HCT116 (cell line): Measurements from ENCODE around the gene ILF2. TPM values are rescaled to one million over a fixed set of nuclear protein-coding genes. Genes with fewer than 3 reads are reported as not detected.

Experiments
- ATAC-seq: fragments of 200-7000 bp; cut with Tn5 transposase; 2 replicates; pipeline ENCODE4 v1.9.1; 2020; ENCODE audit warnings: mild to moderate bottlenecking, moderate library complexity
- BruUV-seq: library from RNA; stranded (reverse); fragments of 400-500 nt; replicated peaks from 2 replicates; lab custom pipeline; 2021; lab: Mats Ljungman, UMichigan
- CTCF ChIA-PET: fragments of 300-600 bp; sonication (Branson Sonifier 250); formaldehyde crosslinking; loops from one replicate; lab custom pipeline; 2021; ENCODE audit warnings: antibody characterized with exemption; lab: Charles Lee
- POLR2A ChIA-PET: fragments of 300-600, 350-600 bp; sonication (Branson Sonifier 250); formaldehyde crosslinking; loops from one replicate; lab custom pipeline; 2021; ENCODE audit warnings: antibody characterized with exemption; lab: Charles Lee
- RAD21 ChIA-PET, 2 experiments: fragments of 300-600 bp; sonication (Branson Sonifier 250); formaldehyde crosslinking; loops; one replicate each; lab custom pipeline; 2023; ENCODE audit warnings: low total read pairs in 2 of 2; ENCODE audit not compliant: uncharacterized antibody in 2 of 2, unreplicated experiment in 2 of 2, low non-redundant PET in 1 of 2; lab: Charles Lee
- DNase-seq: peaks from one replicate; pipeline ENCODE4 v3.0.0-alpha.2; 2010; ENCODE audit warnings: low read depth, low spot score
- H2AFZ ChIP-seq: fragments of 200-600 bp; shearing (Covaris generic), sonication (generic); 2 replicates; pipeline ENCODE4 v1.6.1; 2017; ENCODE audit warnings: low read depth, mixed run types, mixed read lengths, antibody characterized with exemption, low read length; ENCODE audit not compliant: poor library complexity, severe bottlenecking
- H3K27ac ChIP-seq: 2 replicates; pipeline ENCODE4 v1.5.1; 2012; ENCODE audit warnings: low read depth, low read length
- H3K27me3 ChIP-seq: fragments of 200-600 bp; sonication (generic); 2 replicates; pipeline ENCODE4 v1.6.1; 2016; ENCODE audit warnings: mixed run types, low read length, mixed read lengths; ENCODE audit not compliant: insufficient read depth
- H3K36me3 ChIP-seq, 2 experiments: fragments of 200-500 bp in 1 of 2; fragments of 200-600 bp in 1 of 2; sonication (Bioruptor generic) in 1 of 2; sonication (generic) in 1 of 2; 2 replicates each; pipeline versions ENCODE4 v1.5.1 to v1.6.1; 2014 to 2016; ENCODE audit warnings: low read length in 2 of 2, inconsistent platforms in 1 of 2, mixed read lengths in 1 of 2, mixed run types in 1 of 2; ENCODE audit not compliant: insufficient read depth in 2 of 2, control insufficient read depth in 1 of 2
- H3K4me1 ChIP-seq, 2 experiments: fragments of 200-600 bp in 1 of 2; sonication (generic) in 1 of 2; 2 replicates each; pipeline versions ENCODE4 v1.5.1 to v1.6.1; 2012 to 2017; ENCODE audit warnings: low read length in 2 of 2, inconsistent platforms in 1 of 2, mild to moderate bottlenecking in 1 of 2, mixed read lengths in 1 of 2, mixed run types in 1 of 2, moderate library complexity in 1 of 2; ENCODE audit not compliant: insufficient read depth in 2 of 2, control insufficient read depth in 1 of 2
- H3K4me2 ChIP-seq: fragments of 200-600 bp; sonication (generic); 2 replicates; pipeline ENCODE4 v1.6.1; 2017; ENCODE audit warnings: mixed run types, low read length, mixed read lengths
- H3K4me3 ChIP-seq, 2 experiments: fragments of 200-600 bp in 1 of 2; sonication (generic) in 1 of 2; replicated peaks in 1 of 2; 2 replicates each; pipeline ENCODE4 v1.5.1; 2011 to 2016; ENCODE audit warnings: low read length in 2 of 2, control low read depth in 1 of 2, low read depth in 1 of 2, mild to moderate bottlenecking in 1 of 2, mixed read lengths in 1 of 2, mixed run types in 1 of 2
- H3K79me2 ChIP-seq: fragments of 200-600 bp; sonication (generic); 2 replicates; pipeline ENCODE4 v1.6.1; 2017; ENCODE audit warnings: mild to moderate bottlenecking, mixed run types, low read length, moderate library complexity, mixed read lengths; ENCODE audit not compliant: insufficient read depth
- H3K9ac ChIP-seq: fragments of 200-600 bp; sonication (generic); 2 replicates; pipeline ENCODE4 v1.6.1; 2016; ENCODE audit warnings: low read length, mixed read lengths
- H3K9me2 ChIP-seq: fragments of 200-600 bp; sonication (generic), shearing (Covaris generic); 2 replicates; pipeline ENCODE4 v1.6.1; 2017; ENCODE audit warnings: mixed run types, mild to moderate bottlenecking, moderate library complexity; ENCODE audit not compliant: insufficient read depth
- H3K9me3 ChIP-seq, 2 experiments: fragments of 200-500 bp in 1 of 2; fragments of 200-600 bp in 1 of 2; sonication (Bioruptor generic) in 1 of 2; sonication (generic) in 1 of 2; 2 replicates each; pipeline ENCODE4 v1.6.1; 2014 to 2017; ENCODE audit warnings: low read length in 2 of 2, mixed read lengths in 2 of 2, inconsistent platforms in 1 of 2, low read depth in 1 of 2, mild to moderate bottlenecking in 1 of 2, mixed run types in 1 of 2, moderate library complexity in 1 of 2; ENCODE audit not compliant: control insufficient read depth in 1 of 2, insufficient read depth in 1 of 2
- H4K20me1 ChIP-seq: fragments of 200-600 bp; sonication (generic), shearing (Covaris generic); 2 replicates; pipeline ENCODE4 v1.6.1; 2017; ENCODE audit warnings: mixed run types, mild to moderate bottlenecking, moderate library complexity; ENCODE audit not compliant: insufficient read depth
- CEBPB ChIP-seq: IDR thresholded peaks from 2 replicates; pipeline ENCODE4 v1.6.1; 2012; ENCODE audit warnings: low read depth
- CTCF ChIP-seq, 3 experiments: fragments of 200-600 bp in 1 of 3; sonication (generic) in 1 of 3; IDR thresholded peaks in 2 of 3; conservative IDR thresholded peaks in 1 of 3; 2 replicates each; pipeline ENCODE4 v1.5.1; 2012 to 2017; ENCODE audit warnings: low read depth in 2 of 3, low read length in 2 of 3, antibody characterized with exemption in 1 of 3, borderline replicate concordance in 1 of 3, control low read depth in 1 of 3, mild to moderate bottlenecking in 1 of 3, mixed read lengths in 1 of 3, mixed run types in 1 of 3, moderate library complexity in 1 of 3; ENCODE audit not compliant: insufficient read depth in 1 of 3
- EGR1 ChIP-seq: IDR thresholded peaks from 2 replicates; pipeline ENCODE4 v1.6.1; 2012; ENCODE audit warnings: low read depth
- ELF1 ChIP-seq: IDR thresholded peaks from 2 replicates; pipeline ENCODE4 v1.6.1; 2012; ENCODE audit warnings: low read depth, borderline replicate concordance
- EZH2phosphoT487 ChIP-seq: fragments of 200-600 bp; IDR thresholded peaks from 2 replicates; pipeline ENCODE4 v1.6.1; 2018; ENCODE audit warnings: antibody characterized with exemption, borderline replicate concordance
- FOSL1 ChIP-seq: IDR thresholded peaks from 2 replicates; pipeline ENCODE4 v1.6.1; 2012; ENCODE audit warnings: low read depth
- JUND ChIP-seq: IDR thresholded peaks from 2 replicates; pipeline ENCODE4 v1.6.1; 2012
- RAD21 ChIP-seq: IDR thresholded peaks from 2 replicates; pipeline ENCODE4 v1.6.1; 2012; ENCODE audit warnings: low read depth, mild to moderate bottlenecking
- SIN3A ChIP-seq: IDR thresholded peaks from 2 replicates; pipeline ENCODE4 v1.6.1; 2012; ENCODE audit warnings: low read depth
- SP1 ChIP-seq: IDR thresholded peaks from 2 replicates; pipeline ENCODE4 v1.6.1; 2012; ENCODE audit warnings: low read depth
- SRF ChIP-seq: IDR thresholded peaks from 2 replicates; pipeline ENCODE4 v1.6.1; 2012; ENCODE audit warnings: low read depth
- TCF7L2 ChIP-seq: IDR thresholded peaks from 2 replicates; pipeline ENCODE4 v1.7.0; 2011; ENCODE audit warnings: borderline replicate concordance, inconsistent platforms; ENCODE audit not compliant: insufficient read depth, insufficient read length; ENCODE audit errors: extremely low read depth
- ZFX ChIP-seq: fragments of 450-650 bp; IDR thresholded peaks from 2 replicates; pipeline ENCODE4 v1.6.1; 2017
- intact Hi-C: fragments of 100-400 bp; cut with micrococcal nuclease; formaldehyde crosslinking; loops from 2 replicates; pipeline ENCODE4 v1.10.0; 2022
- total RNA-seq: library from RNA; stranded (reverse); gene quantifications from one replicate; pipeline ENCODE4 v1.2.1, GENCODE V29; 2021; ENCODE audit not compliant: unreplicated experiment
- TF ChIP-seq, protein P1 (sequence below): IDR thresholded peaks from 2 replicates; pipeline ENCODE4 v1.6.1; 2012; ENCODE audit warnings: low read depth
- TF ChIP-seq, protein P2 (sequence below): IDR thresholded peaks from 2 replicates; pipeline ENCODE4 v1.6.1; 2011; ENCODE audit warnings: mild to moderate bottlenecking, low read length, moderate library complexity; ENCODE audit not compliant: insufficient replicate concordance; ENCODE audit errors: extremely low read depth

The ILF2 gene
- total RNA-seq, 1 experiment from 2014 or later, result 335 TPM

DNA sequence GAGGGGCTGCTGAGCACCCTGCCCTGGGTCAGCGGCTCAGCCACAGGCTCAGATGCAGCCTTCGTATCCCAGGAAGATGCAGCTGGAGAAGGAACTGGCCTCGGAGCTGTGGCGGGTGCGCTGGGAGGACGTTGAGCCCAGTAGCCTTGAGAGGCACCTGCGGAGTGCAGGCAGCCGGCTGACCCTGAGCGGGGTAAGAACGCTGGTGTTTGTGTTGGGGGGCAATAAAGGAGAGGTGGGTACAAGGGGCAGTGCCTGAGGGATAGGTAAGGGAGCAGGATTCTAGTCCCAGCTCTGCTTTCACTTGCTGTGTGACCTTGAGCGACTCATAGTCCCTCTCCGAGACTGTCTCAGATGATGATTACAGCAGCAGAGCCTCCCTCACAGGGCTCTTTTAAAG is 14.1 kb upstream of the ILF2 start (continued):
- TF ChIP-seq, protein P1, sequence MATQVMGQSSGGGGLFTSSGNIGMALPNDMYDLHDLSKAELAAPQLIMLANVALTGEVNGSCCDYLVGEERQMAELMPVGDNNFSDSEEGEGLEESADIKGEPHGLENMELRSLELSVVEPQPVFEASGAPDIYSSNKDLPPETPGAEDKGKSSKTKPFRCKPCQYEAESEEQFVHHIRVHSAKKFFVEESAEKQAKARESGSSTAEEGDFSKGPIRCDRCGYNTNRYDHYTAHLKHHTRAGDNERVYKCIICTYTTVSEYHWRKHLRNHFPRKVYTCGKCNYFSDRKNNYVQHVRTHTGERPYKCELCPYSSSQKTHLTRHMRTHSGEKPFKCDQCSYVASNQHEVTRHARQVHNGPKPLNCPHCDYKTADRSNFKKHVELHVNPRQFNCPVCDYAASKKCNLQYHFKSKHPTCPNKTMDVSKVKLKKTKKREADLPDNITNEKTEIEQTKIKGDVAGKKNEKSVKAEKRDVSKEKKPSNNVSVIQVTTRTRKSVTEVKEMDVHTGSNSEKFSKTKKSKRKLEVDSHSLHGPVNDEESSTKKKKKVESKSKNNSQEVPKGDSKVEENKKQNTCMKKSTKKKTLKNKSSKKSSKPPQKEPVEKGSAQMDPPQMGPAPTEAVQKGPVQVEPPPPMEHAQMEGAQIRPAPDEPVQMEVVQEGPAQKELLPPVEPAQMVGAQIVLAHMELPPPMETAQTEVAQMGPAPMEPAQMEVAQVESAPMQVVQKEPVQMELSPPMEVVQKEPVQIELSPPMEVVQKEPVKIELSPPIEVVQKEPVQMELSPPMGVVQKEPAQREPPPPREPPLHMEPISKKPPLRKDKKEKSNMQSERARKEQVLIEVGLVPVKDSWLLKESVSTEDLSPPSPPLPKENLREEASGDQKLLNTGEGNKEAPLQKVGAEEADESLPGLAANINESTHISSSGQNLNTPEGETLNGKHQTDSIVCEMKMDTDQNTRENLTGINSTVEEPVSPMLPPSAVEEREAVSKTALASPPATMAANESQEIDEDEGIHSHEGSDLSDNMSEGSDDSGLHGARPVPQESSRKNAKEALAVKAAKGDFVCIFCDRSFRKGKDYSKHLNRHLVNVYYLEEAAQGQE, result no peak
- TF ChIP-seq SP1 (no peak), ELF1 (no peak), SIN3A (no peak), SRF (no peak)
- TF ChIP-seq, protein P2, sequence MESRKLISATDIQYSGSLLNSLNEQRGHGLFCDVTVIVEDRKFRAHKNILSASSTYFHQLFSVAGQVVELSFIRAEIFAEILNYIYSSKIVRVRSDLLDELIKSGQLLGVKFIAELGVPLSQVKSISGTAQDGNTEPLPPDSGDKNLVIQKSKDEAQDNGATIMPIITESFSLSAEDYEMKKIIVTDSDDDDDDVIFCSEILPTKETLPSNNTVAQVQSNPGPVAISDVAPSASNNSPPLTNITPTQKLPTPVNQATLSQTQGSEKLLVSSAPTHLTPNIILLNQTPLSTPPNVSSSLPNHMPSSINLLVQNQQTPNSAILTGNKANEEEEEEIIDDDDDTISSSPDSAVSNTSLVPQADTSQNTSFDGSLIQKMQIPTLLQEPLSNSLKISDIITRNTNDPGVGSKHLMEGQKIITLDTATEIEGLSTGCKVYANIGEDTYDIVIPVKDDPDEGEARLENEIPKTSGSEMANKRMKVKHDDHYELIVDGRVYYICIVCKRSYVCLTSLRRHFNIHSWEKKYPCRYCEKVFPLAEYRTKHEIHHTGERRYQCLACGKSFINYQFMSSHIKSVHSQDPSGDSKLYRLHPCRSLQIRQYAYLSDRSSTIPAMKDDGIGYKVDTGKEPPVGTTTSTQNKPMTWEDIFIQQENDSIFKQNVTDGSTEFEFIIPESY, result no peak

GRCh38 chr1:153683854-153684253 is 13.1 kb upstream of the ILF2 start:
- Histone ChIP-seq H3K4me1 (peaks cover 0 to 5% of the 10 kb centered on the region in 2 experiments; a peak in 1 of 4 replicates), H3K27ac (no peak overlapping the region), H3K36me3 (no peaks in the 10 kb centered on the region), H3K4me2 (no peak overlapping the region), H3K4me3 (no peak overlapping the region), H3K27me3 (no peaks in the 10 kb centered on the region; the same call in 1 of the 2 replicates), H3K9me3 (no peaks in the 10 kb centered on the region), H3K79me2 (no peaks in the 10 kb centered on the region), H3K9me2 (no peaks in the 10 kb centered on the region), H4K20me1 (no peaks in the 10 kb centered on the region), H3K9ac (no peak overlapping the region), H2AFZ (no peak overlapping the region)
- TF ChIP-seq EGR1 (no peak), RAD21 (no peak), SRF (no peak), FOSL1 (no peak), TCF7L2 (no peak), CEBPB (no peak), CTCF (IDR thresholded peaks at IDR 0.05 in 2 of 3, conservative IDR thresholded peaks at IDR 0.05 in 1 of 3; ENCODE audit: borderline replicate concordance in 1 of 3, insufficient read depth in 1 of 3, low read depth in 2 of 3, low read length in 2 of 3) (no peak), ELF1 (no peak), ZFX (no peak), EZH2phosphoT487 (no peak), JUND (no peak)
- TF ChIP-seq, protein P2, result no peak
- intact Hi-C loops, result no loop called here
- ChIA-PET CTCF (no interaction called here), RAD21 (no interaction called here), POLR2A (no interaction called here)
- no TSS peak for BruUV-seq
- no peak for DNase-seq
- peak; percentile 55 for ATAC-seq
